NCI-H2171 treated with DMSO at 0.1 percent for 48 hours (cell line): Measurements from ENCODE around the gene CTNNA2.

Experiments used
- DNase-seq: peaks from one replicate; lab custom pipeline; 2025; lab: John Stamatoyannopoulos, UW

Gene CTNNA2

DNA sequence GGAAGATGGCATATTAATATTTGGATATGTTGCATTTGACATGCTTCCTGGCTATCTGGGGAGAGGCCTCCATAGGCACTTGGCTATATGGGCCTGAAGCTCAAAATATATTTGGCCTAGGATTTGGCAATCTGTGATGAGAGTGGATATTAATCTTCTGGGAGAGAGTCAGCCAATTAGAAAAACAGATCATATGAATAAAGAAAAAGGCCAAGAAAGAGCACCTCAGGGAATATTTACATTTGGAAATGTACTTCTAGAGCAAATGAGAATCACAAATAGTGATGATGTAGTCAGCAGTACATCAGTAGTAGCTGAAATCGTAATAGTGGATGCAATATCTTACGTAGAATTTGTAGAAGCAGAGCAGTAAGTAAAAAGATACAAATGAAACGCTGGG lies 277.0 kb downstream of the CTNNA2 start:
- DNase-seq = no peak

DNA sequence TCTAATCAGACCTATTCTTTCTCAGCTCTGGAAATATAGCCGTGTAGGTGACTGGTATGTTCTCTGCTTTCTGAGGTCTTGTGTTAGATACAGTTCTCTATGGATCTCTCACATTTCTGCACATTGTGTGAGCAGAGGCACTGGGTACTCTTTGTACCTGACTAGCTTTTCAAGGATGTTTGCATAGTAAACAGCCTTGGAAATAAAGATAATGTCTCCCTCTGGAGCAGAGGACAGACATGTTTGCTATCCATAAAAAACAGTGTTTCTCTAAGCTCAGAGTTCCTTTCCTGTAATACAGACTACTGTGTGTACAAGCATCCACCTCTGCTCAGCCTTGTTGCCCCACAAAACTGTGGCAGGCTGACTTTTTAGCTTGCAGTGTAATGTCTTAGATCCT lies 279.2 kb downstream of the CTNNA2 start:
- no peak for DNase-seq

DNA sequence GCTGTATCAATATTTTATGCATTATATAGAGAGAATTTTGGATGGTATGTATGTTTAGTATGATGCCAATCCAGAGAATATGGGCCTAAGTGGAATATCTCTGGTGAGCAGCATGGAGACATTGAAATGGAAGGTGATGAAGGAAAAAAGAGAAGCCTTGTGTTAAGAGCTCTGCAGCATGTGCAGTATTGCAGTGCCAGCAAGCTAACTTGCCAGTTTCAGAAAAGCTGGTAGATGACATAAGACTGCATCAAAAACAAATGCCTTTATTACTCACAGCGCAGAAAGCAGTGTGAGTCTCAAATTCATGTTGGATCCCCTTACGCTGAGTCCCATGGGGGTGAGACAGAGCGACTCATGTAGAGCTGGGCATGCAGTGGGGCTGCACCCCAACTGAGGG lies 280.2 kb downstream of the CTNNA2 start:
- no peak for DNase-seq

DNA sequence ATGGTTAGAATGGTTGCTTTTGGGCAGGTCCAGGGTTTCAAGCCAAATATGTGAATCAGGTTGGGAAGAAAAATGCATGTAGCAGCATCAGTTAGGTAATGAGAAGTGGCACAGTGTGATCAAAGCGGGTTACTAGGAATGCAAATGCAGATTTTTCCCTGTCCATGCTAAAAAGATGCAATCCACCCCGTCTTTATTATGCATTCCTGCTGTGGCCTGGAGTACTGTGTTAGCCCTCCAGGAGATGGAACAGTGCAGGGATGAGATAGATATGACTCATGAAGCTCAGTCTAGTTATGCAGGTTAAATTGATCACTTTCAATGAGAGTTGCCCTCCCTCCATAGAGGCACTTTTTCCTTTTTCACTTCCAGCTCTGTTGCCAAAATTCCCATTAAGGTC lies 283.8 kb downstream of the CTNNA2 start:
- DNase-seq = no peak

DNA sequence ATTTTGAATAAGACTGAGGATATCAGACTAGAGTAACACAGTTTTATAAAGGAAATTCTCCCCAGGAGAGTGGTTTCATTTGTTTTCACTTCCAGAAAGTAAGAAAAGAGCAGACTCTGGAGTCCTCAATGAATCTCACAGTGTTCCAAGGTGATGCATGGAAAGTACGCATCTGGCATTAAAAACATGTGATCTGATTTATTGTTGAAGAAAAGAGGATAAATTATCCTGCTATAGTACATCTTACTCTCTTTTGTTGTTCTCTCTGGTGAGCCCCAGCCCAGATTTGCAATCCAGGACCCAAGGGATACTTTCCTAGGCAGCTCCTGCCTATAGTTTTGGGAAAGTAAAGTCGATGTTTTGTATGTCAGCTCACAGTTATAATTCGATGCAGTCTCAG lies 285.9 kb downstream of the CTNNA2 start:
- no peak for DNase-seq

DNA sequence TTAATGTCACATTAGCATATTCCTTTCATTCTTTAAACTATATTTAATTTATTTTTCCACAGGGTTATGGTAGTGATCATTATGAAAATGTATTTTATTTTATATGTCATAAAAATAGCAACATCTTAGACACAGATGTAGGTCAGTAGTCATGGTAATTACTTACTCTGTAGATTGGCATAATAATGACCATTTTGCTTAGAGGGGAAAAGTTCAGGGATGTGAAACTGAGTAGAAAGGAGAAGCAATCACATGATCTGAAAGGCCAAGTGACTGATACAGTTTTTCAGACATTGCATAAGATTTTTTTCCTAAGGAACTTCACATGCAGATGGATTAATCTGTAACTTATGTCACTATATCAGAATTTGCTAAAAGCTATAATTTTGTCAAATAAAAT lies 286.9 kb downstream of the CTNNA2 start:
- no peak for DNase-seq

DNA sequence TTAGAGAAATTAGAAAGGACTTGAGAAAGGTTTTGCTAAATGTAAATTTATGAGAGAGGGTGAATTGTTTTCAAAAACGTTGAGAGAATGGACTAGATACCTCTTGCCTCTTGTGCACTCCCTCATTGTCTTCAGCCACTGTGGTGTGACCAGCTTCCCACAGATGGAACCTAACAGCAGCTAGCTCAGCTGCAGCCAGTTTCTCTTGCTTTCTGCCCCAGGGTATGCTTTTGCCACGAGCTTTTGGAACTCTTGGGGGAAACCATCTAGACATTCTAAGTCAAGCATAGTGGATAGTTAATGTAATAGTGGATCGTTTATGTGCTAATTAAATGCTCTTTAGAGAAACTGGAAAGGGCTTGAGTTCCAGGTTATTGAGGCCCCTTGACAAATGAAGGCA lies 288.2 kb downstream of the CTNNA2 start:
- no peak for DNase-seq

DNA sequence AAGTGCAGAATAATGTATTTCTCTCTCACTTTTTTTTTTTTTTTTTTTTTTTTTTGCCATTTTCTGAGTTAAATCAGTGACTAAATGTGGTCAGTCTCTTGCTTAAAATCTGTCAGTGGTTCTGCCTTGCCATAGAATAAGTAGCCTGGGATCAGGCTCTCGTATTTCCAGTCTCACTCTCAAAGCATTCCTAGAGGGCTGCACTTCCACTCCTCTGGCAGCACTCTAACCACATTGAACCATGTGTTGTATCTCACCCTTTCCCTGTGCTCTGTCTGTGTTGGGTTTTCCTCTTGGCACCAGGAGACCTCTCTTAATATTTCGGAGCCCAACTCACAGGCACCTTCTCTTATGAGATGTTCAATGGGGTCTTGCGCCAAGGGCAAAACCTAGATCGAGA lies 304.4 kb downstream of the CTNNA2 start:
- DNase-seq = no peak

DNA sequence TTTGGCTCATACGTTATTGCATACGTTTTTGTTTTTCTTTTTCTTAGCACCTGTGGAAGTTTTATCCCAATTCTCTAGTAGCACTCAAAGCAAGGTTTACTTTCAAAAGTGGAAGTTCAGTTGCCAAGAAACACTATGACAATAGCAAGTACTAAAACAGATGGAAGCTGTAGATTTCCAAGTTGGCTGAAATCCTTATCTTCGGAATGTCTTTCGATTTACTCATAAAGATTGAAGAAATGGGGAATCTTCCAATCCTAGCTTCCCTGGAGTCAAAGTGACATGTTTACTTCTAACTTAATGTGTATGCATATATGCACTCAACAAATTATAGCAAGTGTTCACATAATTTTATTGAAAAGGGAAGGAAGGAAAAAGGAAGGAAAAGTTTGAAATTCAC lies 307.4 kb downstream of the CTNNA2 start:
- DNase-seq = no peak

DNA sequence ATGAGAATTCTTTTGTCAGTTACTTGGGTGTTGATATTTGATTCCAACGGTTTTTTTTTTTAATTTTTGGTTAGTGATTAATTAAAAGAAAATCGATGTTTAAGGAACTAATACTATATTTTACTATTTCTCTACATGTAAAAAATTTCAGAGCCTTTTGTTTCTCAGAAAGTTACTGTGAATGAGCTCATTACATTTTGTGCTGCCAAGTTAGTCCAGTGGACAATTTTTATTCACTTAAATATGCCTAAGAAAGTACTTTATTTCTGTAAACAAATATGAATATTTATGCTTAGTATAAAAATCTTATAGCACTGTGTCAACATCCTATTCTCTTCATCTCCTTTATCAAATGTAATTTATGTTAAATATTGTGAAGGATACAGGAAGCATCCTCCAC lies 309.3 kb downstream of the CTNNA2 start:
- no peak for DNase-seq

DNA sequence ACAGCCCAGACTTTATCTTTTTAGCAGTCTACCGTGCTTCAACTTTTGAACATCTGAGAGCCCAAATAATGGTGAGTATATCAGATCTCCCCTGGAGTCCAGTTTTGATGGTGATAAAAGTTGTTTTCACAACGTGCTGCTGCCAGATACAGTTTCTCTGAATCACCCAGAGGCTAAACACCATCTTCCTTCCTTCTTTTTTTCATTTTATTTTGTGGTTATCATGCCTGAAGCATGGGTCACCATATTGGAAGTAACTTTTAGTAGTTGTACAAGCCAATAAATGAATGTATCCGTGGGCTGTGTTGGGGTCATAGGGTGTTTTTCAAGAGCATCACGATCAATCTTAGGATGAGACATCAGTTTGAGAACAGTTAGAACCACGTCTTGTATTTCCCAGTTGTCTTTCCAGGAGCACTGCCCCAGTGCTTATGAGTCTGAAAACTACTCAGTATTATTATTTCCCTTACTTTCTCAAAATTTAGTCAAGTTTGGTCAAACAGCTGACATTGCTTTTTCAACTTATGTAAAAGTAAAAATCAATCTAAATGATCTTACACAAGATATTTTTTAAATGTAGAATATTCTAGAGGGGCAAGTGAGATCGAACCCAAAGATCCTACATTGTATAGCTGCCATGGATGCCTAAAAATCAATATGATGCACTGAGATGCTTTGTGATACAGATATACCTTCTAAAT lies 311.4 kb downstream of the CTNNA2 start:
- DNase-seq = no peak

DNA sequence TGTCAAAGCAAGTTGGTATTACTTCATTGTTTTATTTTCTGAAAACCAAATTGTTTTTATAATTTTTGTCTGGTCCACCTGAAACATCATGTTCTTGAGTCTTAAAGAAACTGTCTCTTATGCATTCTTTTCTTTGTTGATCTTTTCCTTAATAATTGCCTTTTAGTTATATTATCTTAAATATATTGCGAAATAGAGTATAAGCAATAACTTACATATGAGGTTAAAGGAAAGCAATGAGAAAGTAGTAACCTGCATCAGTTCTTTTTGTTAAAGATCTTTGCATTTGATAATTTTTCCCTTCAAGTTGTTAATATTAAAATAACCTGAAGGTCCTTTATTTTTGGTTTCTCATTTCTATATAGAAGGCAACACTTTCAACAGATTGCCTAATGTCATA lies 315.0 kb downstream of the CTNNA2 start:
- no peak for DNase-seq

DNA sequence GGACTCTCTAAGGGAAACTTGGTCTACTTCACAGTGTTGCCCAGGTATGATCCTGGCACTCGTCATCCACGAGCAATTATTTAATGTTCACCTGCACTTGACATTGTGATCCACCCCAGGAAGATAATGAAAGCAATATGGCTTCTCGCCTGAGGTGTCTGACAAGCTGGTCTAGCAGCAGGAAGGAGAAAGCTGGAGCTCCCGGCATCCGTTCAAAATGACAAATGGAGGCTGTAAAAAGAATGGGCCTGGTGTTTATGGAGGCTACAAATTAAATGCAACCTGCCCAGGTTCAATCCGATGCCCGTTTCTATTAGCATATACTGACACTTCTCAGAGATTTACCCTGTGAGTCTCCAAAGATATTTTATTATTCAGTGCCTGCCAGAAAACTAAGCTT lies 317.6 kb downstream of the CTNNA2 start:
- no peak for DNase-seq

DNA sequence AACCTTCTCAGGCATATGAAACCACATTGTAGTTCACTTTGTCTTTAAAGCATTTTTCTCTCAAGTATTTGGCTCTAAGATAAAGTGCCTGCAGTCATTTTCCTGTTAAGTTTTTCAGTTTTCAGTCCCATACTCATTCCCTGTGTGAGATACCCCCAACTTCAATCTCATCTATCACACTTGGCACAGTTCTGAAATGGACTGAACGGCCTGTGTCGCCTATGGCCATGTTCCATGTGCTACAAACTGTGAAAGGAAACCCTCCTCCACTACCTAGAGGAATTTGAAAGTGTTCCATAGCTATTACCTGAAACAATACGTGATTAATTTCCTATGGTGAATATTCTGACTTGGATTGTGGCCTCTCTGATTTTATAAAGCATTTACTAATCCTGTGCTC lies 319.1 kb downstream of the CTNNA2 start:
- no peak for DNase-seq

DNA sequence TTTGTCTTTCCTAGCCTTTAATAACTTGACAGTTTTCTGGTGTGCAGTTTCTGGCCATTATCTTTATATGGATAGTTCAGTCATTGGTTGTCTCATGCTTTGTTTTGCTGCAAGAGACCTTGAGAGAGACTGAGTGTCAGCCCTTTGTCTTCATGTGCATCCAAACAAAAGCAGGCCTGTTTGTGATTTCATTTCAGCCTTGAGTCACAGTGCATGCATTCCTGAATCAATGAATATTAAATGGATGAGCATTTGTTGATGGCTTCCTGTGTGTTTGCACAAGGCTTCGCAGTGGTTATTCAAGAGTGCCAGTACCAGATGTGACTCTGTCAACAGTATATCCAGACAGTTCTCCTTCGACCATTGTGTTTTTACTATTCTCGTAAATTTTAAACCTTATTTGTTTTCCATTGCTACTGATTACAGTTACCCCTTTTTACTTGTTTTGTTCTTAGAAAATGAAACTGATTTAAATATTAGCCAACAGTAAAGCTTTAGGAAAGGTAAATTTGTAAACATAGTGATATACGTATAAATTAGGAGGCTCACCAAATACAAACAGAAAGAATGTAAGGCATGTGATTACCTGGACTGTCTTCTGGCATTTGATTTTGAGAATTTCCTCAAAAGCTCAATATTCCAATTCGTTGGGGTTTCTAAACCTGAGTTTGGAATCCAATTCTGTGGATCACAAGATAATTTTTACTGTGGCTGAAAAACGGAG lies 319.8 kb downstream of the CTNNA2 start:
- DNase-seq = no peak

DNA sequence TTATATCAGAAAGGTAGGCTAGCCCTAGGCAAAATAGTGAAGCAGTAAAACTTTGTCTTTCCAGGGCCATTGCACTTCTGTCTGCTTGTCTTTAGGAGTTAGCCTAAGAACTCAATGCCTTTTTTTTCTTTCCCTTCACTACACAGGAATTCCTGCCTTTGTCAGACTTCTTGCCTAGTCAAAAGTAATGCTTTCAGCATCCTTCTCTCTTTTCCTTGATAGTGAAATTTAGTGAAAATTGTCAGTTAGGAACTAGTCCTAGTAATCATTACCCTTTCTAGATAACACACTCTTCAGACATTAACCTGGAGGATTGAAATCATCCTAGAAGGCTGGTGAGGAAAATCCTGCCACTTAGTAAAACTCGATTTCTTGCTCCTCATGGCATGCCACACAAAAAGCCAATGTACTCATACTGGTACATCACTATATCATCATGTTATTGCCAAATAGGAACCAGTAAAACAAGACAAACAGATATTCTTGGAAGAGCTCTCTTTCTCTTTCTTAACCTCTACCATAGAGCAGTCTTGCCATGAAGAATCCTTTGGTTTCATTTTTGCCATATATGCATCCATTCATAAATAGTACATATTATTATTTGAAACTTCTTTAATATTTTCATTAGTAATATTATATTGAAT lies 320.5 kb downstream of the CTNNA2 start:
- no peak for DNase-seq

DNA sequence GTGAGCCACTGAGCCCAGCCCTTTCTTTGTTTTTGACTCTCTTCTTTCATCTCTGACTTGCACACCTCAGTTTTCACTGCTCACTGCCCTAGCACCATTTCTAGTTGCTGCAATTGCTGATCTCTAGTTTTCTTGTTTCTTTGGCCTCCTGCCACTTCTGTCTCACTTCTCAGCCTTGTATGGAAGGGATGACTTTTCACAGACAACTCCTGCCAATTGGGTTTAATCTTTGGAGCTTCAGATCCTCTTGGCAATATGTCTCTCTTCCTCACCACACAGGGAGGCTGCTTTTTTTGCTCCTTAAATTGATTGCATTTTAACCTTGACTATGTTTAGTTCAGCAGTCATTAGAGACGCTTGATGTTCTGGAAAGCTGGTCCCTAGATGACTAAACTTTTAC lies 323.1 kb downstream of the CTNNA2 start:
- no peak for DNase-seq

DNA sequence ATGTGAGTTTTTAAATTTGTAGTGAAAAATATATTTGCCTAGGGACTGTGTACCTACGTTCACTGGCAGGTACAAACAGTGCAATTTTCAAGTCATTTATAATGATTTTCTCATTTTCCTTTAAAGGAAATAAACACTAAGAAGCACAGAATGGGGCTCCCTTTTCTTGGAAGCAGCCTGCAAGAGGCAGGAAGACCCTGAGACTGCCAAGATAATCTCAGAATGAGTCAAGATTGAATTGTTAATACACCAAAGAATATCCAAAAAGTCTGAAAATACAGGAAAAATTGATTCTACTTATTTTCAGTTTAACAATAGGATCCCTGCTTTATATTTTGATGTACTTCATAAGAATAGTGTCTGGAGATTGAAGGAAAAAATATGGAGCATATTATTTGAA lies 331.2 kb downstream of the CTNNA2 start:
- DNase-seq = no peak

DNA sequence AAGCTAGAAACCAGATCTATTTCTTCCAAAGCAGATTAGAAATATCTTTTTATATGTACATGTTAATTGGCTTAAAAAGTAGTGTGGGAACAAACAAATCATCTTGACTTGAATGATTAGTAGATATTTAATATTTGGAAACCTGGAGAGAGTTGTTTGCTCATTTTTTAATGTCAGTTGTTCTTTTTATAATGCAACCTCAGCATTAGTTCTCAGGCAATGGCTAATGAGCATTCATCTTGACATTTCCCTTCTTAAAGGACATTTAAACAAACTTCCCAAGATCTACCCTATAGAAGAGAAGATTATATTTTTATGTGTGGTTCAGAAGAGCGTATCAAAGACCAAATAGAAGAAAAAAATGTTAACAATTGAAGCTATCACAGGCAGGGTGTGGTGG lies 334.0 kb downstream of the CTNNA2 start:
- no peak for DNase-seq

DNA sequence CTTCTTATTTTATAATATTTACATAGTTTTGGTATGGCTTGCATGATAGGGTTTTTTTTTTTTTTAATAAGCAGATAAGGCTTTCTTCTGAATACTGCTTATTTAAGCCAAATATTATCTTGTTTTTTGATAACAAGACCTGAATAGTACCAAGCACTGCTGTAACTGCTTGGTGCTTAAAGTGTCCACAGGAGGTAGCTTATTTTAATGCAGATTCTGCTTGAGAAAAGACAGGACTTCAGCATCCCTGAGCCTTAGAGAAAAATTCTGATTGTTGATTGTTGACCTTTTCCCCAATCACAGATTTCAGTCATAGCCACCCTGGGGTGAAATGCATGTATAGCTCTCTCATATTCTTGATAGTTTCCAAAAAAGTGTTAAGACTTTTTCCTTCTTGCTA lies 336.4 kb downstream of the CTNNA2 start:
- no peak for DNase-seq

DNA sequence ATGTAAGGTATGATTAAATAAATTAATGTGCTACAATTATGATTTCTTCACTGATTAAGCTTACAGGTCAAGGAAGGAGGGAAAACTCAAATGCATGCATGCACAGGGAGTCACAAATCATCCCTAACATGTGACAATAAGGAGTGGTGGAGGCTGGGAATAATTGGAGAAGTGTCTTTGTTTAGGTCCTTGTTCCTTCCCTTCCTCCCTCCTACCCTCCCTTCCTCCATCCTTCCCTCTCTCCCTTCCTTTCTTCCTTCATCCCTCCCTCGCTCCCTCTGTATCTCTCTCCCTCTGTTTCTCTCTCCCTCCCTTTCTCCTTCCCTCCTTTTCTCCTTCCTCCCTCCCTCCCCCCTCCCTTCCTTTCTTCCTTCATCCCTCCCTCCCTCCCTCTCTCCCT lies 337.1 kb downstream of the CTNNA2 start:
- DNase-seq = no peak

DNA sequence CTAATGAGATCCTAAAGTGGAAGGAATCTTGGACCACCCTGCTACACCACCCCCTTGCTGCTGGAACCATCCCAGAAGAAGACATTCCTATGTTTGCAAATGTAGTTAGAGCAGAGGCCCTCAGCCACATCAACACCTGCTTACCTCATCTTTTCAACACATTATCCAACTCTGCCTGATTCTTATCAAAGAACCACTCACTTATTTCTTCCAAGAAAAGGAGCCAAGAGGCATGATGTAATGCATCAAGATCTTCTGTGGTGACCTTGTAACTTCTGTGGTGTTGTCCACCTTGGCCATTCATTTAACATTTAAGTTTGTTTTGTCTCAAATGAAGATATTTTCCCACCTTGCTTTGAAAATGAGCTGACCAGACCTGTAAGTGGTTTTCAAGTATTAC lies 338.1 kb downstream of the CTNNA2 start:
- DNase-seq = no peak

DNA sequence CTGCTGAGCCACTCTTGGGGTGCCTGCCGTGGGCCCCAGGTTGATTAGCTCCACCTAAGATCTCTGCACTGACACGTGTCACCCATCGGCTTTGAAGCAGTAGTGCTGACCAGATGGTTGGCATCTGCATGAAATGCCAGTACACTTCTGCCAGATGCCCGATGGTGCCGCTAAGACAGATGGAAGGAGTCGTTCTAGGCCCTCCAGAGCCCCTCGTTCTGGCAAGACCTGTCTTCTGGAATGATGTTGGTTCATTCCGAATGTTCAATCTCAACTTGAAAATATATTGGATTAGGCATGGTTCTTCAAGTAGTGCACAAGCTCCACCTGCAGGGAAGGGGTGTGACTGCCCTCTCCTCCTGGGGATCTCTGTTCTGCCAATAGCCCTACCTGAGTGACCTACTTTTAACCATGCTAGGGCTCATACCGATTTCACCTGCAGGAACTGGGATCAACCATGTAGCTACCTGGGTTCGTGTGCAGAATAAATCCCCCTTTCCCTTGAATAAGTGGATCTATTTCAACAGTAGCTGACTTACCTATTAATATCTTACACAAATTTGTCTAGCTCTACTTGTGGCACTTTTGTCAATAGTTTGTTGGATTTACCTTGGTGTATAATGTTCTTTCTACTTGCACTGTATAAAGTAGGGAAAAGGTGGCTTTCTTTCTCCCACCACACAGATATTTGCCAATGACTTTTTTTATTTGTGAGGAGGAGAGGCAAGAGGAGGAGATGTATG lies 342.6 kb downstream of the CTNNA2 start:
- DNase-seq = no peak
